Measurements from ENCODE around the gene RGL1. TPM values are rescaled to one million over a fixed set of nuclear protein-coding genes. Genes with fewer than 3 reads are reported as not detected.

RGL1 gene
- total RNA-seq, 4 donors from 2014 or later, result 11.6 to 22.5 (median 15.0) TPM

- TF ChIP-seq CTCF (IDR thresholded peaks at IDR 0.05), result no peak
- no peak for TF ChIP-seq POLR2A (IDR thresholded peaks at IDR 0.05)
- H3K4me3 ChIP-seq (ENCODE audit: low read depth, poor library complexity, severe bottlenecking), result no peak overlapping the region
- WGBS, 2 donors, result 92 to 95% methylated on average over 3 of the region's 3 CpGs
- intact Hi-C loops (cut with DNase I; ENCODE audit: low total_unique reads), result no loop called here
- DNase-seq (ENCODE audit: low spot score in 2 of 2), result no peak
Observed at GRCh38 chr1:183776731-183777130, 28.2 kb upstream of the RGL1 start.

DNA sequence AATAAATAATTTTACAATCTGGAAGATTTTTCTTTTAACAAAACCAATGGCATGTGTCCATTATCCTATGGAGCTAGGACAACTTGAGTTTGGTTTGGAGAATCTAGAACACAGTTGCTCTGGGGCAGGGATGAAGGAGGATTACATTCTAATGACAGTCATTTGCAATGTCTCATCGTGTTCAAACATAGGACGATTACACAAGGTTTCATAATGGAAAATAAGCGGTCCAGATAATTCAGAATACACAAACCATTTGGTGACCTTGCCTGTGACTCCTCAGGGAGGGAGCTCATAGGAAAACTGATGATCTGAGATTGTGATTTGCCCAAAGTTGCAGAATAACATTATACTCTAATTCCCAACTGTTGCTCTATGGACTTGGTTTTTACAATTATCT, 27.6 kb upstream of the RGL1 start:
- DNase-seq (ENCODE audit: low spot score in 2 of 2), result no peak
- intact Hi-C loops (cut with DNase I; ENCODE audit: low total_unique reads), result no loop called here
- H3K4me3 ChIP-seq (ENCODE audit: low read depth, poor library complexity, severe bottlenecking), result no peak overlapping the region
- 66 to 76% methylated on average over 3 of the region's 3 CpGs for WGBS, 2 donors
- TF ChIP-seq CTCF (IDR thresholded peaks at IDR 0.05) (no peak), POLR2A (IDR thresholded peaks at IDR 0.05) (no peak)

DNA sequence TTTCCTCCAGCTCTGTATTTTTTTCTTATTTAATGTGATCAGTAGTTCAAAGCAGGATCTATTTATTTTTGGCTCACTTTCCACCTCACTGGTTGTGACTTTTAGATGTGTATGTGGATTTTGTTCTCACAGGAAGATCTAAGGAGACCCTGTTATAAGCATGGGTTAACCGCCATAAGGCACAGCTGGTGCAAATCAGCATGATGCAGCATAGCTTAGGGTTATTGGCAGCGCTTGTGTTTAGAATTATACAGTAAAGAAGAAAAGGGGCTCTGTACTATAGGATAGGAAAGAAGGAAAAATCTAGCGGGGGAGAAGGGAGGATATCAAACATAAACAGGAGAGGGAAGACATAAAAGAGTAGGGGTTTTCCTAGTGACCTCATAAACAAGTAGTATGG, 26.9 kb upstream of the RGL1 start:
- no peak for DNase-seq (ENCODE audit: low spot score in 2 of 2)
- intact Hi-C loops (cut with DNase I; ENCODE audit: low total_unique reads), result no loop called here
- WGBS, 2 donors, result 81 to 88% methylated on average over 3 of the region's 3 CpGs
- H3K4me3 ChIP-seq (ENCODE audit: low read depth, poor library complexity, severe bottlenecking), result no peak overlapping the region
- TF ChIP-seq CTCF (IDR thresholded peaks at IDR 0.05), result no peak
- TF ChIP-seq POLR2A (IDR thresholded peaks at IDR 0.05), result no peak

DNA sequence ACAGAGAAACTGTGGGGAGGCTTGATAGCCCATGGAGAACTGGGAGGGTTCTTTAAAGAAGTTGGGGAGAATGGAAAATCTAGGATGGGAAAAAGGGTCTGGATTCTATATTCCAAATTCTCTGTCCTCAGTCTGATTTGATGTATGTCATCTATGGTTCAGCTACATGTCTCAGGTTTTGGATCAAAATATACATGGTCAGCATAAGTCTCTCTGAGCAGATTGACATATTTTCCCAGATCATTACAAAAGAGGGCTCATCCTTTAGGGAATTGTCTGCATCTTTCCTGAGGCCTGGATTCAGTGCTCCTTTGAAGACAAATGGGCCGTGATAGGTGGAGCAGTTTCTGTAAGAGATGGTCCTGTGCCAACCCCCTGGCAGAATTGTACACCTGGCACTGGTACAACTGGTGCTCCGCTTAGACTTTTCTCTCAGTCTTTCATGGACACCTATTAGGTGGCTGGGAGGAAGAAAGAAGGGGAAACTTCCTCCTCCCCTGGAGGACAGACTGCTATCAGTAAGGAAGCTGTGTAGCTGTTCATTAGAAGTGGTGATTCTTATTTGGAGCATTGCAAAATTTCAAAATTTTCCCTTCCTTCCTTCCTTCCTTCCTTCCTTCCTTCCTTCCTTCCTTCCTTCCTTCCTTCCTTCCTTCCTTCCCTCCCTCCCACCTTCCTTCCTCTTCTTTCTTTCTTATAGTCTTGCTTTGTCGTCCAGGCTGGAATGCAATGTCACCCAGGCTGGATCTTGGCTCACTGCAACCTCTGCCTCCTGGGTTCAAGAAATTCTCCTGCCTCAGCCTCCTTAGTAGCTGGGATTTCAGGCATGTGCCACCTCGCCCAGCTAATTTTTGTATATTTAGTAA, 26.1 kb upstream of the RGL1 start:
- no peak for TF ChIP-seq POLR2A (IDR thresholded peaks at IDR 0.05)
- DNase-seq (ENCODE audit: low spot score in 2 of 2), result no peak
- intact Hi-C loops (cut with DNase I; ENCODE audit: low total_unique reads), result no loop called here
- H3K4me3 ChIP-seq (ENCODE audit: low read depth, poor library complexity, severe bottlenecking), result no peak overlapping the region
- WGBS, 2 donors, result 57 to 76% methylated on average over 4 of the region's 4 CpGs

GRCh38 chr1:183780159-183780558, 24.8 kb upstream of the RGL1 start:
- H3K4me3 ChIP-seq (ENCODE audit: low read depth, poor library complexity, severe bottlenecking), result no peak overlapping the region
- DNase-seq (ENCODE audit: low spot score in 2 of 2), result no peak
- intact Hi-C loops (cut with DNase I; ENCODE audit: low total_unique reads), result no loop called here
- no peak for TF ChIP-seq CTCF (IDR thresholded peaks at IDR 0.05)
- no peak for TF ChIP-seq POLR2A (IDR thresholded peaks at IDR 0.05)
- 86 to 89% methylated on average over 2 of the region's 2 CpGs for WGBS, 2 donors

DNA sequence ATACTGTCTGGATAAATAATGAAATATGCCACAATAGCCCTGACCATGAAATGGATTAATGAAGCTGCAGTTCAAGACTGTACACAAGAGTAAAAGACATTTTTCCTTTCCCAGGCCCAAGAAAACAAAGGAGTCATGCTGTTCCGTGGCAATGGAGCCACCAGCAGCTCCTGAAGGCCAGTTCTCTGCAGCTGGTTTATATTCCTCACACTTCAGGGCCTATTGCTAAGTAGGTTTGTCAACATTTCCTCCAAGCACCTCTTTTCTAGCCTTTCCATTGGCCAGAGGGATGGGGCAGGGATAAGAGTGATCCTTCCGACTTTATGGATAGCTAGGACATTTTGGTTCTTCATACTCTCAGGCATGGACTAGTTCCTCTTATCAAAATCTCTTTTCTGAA, 24.2 kb upstream of the RGL1 start:
- WGBS, 2 donors, result 89 to 95% methylated on average over 2 of the region's 2 CpGs
- DNase-seq (ENCODE audit: low spot score in 2 of 2), result no peak
- TF ChIP-seq CTCF (IDR thresholded peaks at IDR 0.05) (no peak), POLR2A (IDR thresholded peaks at IDR 0.05) (no peak)
- intact Hi-C loops (cut with DNase I; ENCODE audit: low total_unique reads), result no loop called here
- H3K4me3 ChIP-seq (ENCODE audit: low read depth, poor library complexity, severe bottlenecking), result no peak overlapping the region

All from lower leg skin (tissue), 4 donors.